ENCODE results near the gene NME7.
"Not testable (repeated sequence)": the region's sequence is repeated elsewhere in the genome, so short reads cannot be mapped to it uniquely, and the experiment has no call there.

The NME7 gene

DNA sequence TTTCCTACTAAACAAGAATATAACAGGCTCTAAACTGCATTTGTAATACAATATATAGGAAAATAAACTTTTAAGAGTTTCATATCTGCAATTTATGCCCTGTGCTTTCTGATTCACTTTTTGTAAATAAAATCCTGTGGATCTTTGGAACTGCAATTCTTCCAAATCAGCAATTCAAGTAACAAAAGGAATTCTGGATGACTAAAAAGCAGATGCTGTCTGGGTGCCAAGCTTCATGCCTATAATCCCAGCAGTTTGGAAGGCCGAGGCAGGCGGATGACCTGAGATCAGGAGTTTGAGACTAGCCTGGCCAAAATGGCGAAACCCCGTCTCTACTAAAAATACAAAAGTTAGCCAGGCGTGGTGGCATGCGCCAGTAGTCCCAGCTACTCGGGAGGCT, 6.3 kb downstream of the NME7 start:
- TF ChIP-seq, protein P1, sequence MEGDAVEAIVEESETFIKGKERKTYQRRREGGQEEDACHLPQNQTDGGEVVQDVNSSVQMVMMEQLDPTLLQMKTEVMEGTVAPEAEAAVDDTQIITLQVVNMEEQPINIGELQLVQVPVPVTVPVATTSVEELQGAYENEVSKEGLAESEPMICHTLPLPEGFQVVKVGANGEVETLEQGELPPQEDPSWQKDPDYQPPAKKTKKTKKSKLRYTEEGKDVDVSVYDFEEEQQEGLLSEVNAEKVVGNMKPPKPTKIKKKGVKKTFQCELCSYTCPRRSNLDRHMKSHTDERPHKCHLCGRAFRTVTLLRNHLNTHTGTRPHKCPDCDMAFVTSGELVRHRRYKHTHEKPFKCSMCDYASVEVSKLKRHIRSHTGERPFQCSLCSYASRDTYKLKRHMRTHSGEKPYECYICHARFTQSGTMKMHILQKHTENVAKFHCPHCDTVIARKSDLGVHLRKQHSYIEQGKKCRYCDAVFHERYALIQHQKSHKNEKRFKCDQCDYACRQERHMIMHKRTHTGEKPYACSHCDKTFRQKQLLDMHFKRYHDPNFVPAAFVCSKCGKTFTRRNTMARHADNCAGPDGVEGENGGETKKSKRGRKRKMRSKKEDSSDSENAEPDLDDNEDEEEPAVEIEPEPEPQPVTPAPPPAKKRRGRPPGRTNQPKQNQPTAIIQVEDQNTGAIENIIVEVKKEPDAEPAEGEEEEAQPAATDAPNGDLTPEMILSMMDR (IDR thresholded peaks at IDR 0.05; ENCODE audit: insufficient read depth, missing control alignments) = no peak
- DNase-seq (ENCODE audit: insufficient read length, low spot score) = no peak
- FAIRE-seq = no peak

DNA sequence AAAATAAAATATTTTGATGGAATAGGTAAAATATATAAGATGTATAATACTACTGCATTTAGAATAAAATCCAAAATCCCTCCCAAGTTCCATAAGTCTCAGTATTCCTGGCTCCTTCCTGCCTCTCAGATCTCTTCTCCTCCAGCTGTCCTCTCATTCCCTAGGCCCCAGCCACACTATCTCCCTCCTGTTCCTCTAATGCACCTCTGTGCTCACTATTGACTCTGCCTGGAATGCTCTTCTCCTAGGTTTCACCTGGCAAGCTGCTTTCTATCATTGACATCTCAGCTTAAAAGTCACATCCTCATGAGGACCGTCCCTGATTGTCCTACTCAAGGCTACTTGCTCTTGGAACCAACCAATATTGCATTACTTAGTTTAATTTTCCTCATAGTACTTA, 7.2 kb downstream of the NME7 start:
- DNase-seq (ENCODE audit: insufficient read length, low spot score) = no peak
- TF ChIP-seq, protein P1 (IDR thresholded peaks at IDR 0.05; ENCODE audit: insufficient read depth, missing control alignments) = no peak
- no peak for FAIRE-seq

DNA sequence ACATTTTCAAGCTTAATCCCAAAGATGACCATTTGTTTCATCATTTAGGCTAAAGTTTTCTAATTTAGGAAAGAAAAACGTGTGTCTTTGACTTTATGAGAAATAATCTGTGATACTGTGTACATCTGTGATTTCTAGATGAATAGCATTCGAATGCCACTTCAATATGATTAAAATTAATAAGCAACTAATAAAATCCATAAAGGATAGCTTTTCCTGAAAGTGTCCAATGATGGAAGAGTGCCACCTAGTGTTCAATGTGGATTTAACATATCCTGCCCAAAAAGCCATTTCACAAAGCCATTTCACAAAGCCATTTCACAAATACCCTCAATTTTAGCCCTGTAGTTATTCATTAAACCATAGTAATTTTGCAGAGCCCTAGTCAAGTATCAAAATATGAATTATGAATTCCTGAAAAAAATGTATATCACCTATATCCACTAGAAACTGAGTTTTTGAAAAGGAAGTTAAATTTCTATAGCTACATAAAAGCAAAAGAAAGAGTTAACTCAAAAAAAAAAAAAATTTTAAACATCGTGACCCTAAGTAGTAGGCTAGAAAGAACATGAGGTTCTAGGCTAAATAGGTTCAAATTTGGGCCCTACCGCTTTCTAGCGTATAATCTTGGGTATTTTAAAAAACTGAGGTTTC, 19.1 kb downstream of the NME7 start:
- peak; percentile 95 for FAIRE-seq
- DNase-seq (ENCODE audit: insufficient read length, low spot score) = no peak
- TF ChIP-seq, protein P1 (IDR thresholded peaks at IDR 0.05; ENCODE audit: insufficient read depth, missing control alignments) = peak; percentile 96

DNA sequence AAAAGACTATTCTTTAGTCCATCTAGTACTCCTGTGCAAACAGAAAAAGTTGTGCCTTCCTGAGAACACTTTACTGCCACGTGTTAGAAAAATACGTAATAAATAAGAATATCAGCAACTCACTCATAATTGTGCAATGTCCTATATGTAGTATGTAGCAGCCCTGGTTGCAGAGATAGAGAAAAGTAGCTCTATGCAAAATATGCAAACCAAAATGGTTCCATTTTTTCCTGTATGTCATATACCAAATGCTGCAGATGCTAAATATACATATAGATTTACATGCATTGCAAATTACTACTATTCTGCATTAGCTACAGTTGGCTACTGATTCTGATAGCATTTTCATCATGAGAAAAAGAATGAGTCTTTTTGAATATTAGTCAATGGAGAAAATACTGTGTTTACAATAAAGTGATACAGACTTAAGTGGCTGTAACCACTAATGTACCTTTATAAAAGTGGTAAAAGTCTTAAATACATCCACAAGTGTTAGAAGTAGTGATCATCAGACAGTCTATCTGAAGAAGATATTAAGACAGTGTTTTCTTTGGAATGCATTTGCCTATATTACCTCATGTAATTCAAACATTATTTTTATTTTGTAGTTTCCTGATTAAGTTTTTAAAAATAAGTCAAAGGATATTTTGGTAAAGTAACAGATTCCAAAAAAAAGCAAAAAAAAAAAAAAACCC, 19.8 kb downstream of the NME7 start:
- TF ChIP-seq, protein P1 (IDR thresholded peaks at IDR 0.05; ENCODE audit: insufficient read depth, missing control alignments) = no peak
- FAIRE-seq = no peak
- no peak for DNase-seq (ENCODE audit: insufficient read length, low spot score)

DNA sequence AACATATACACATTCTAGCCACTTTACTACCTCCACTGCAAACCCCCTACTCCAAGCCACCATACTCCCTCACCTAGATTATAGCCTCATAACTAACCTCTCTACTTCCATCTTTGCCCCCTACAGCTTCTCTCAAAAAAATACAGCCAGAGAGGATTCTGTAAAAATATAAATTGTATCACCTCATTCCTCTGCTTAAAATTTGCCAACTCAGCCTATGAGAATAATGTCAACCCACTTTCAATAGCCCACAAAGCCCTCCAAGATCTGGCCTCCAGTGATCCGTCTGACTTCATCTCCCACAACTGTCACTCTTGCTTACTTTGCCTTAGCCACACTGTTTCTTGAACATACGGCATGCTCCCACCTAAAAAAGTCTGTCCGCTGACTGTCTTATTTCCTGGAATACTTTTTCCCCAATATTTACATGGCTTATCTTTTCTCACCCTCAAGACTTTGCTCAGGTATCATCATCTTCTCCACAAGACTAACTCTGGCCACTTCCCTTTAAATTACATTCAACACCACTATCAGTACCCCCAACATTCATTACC, 21.5 kb downstream of the NME7 start:
- TF ChIP-seq, protein P1 (IDR thresholded peaks at IDR 0.05; ENCODE audit: insufficient read depth, missing control alignments) = no peak
- FAIRE-seq (no peak), DNase-seq (ENCODE audit: insufficient read length, low spot score) (no peak)

DNA sequence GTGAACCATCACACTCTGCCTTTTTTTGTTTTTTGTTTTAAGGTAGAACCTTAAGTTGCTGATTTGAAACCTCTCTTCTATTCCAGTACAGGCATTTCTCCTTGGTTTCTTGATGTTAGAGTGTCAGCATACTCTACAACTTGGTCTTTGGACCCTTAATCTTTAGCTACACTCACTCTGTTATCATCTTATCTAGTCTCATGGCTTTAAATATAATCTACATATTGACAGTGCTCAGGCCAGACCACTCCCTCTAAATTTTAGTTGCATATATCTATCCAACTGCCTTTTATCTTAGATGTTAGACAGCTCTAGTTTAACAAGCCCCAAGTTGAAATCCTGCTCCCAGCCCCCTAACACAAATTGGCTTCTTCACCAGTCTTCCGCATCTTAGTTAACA, 22.1 kb downstream of the NME7 start:
- no peak for DNase-seq (ENCODE audit: insufficient read length, low spot score)
- TF ChIP-seq, protein P1 (IDR thresholded peaks at IDR 0.05; ENCODE audit: insufficient read depth, missing control alignments) = no peak
- peak; percentile 44 for FAIRE-seq

DNA sequence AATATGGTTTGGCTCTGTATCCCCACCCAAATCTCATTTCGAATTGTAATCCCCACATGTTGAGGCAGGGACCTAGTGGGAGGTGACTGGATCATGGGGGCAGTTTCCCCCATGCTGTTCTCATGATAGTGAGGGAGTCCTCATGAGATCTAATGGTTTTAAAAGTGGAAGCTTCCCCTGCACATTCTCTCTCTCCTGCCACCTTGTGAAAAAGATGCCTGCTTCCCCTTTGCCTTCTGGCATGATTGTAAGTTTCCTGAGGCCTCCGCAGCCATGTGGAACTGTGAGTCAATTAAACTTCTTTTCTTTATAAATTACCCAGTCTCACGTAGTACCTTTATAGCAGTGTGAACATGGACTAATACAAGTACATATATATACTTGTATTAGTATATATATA, 25.5 kb downstream of the NME7 start:
- not testable (repeated sequence) for FAIRE-seq; DNase-seq (ENCODE audit: insufficient read length, low spot score)
